Panc1 (cell line): ENCODE results near the gene SMURF2.

Source experiments
- CTCF ChIP-seq: fragments of 450-650 bp; IDR thresholded peaks from 2 replicates; pipeline ENCODE4 v1.5.1; 2017; ENCODE audit warnings: mild to moderate bottlenecking
- POLR2AphosphoS5 ChIP-seq: IDR thresholded peaks from 2 replicates; pipeline ENCODE4 v1.6.1; 2012; ENCODE audit warnings: mild to moderate bottlenecking, low read depth, low read length, moderate library complexity

- TF ChIP-seq POLR2AphosphoS5 (no peak), CTCF (no peak)
Observed at GRCh38 chr17:64625541-64625940, 36.6 kb downstream of the SMURF2 start.
